ENCODE measurements around the gene WDR35.

WDR35 gene

DNA sequence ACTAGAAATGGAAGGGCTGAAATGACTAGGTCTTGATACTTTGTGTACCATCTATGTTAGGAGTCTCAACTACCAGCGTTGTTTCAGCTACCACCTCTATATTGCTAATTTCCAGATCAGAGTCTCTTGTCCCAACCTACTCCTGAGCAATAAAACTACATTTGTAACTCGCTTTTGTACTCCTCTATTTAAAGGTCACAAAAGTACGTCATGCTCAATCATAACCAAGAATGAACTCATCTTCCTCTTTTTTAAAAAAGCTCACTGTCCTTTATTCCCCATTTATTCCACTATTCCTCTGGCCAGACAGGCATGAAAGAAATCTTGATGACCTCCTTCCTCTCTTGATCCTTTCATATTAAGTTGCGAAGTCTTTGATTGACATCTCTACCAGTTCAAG is 33.8 kb upstream of the WDR35 start:
- Histone ChIP-seq H3K9me3 (peaks cover 0 to 12% (median 5%) of the 10 kb centered on the region in 3 donors), H3K36me3 (peaks cover 8 to 17% (median 9%) of the 10 kb centered on the region in 3 donors), H3K27me3 (no peaks in the 10 kb centered on the region), H3K4me1 (peaks cover 0 to 16% (median 3%) of the 10 kb centered on the region in 4 donors), H3K27ac (no peak overlapping the region), H3K4me3 (no peak overlapping the region)
- TF ChIP-seq, protein P1, sequence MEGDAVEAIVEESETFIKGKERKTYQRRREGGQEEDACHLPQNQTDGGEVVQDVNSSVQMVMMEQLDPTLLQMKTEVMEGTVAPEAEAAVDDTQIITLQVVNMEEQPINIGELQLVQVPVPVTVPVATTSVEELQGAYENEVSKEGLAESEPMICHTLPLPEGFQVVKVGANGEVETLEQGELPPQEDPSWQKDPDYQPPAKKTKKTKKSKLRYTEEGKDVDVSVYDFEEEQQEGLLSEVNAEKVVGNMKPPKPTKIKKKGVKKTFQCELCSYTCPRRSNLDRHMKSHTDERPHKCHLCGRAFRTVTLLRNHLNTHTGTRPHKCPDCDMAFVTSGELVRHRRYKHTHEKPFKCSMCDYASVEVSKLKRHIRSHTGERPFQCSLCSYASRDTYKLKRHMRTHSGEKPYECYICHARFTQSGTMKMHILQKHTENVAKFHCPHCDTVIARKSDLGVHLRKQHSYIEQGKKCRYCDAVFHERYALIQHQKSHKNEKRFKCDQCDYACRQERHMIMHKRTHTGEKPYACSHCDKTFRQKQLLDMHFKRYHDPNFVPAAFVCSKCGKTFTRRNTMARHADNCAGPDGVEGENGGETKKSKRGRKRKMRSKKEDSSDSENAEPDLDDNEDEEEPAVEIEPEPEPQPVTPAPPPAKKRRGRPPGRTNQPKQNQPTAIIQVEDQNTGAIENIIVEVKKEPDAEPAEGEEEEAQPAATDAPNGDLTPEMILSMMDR (IDR thresholded peaks at IDR 0.05), result no peak
- no peak for DNase-seq
- intact Hi-C loops (cut with DNase I; ENCODE audit: low total_unique reads), result no loop called here

- Histone ChIP-seq H3K4me3 (no peak overlapping the region), H3K36me3 (no peaks in the 10 kb centered on the region), H3K9me3 (peaks cover 0 to 5% (median 4%) of the 10 kb centered on the region in 3 donors), H3K27ac (no peak overlapping the region), H3K4me1 (no peaks in the 10 kb centered on the region), H3K27me3 (no peaks in the 10 kb centered on the region)
- TF ChIP-seq, protein P1 (IDR thresholded peaks at IDR 0.05), result no peak
- DNase-seq, result no peak
- intact Hi-C loops (cut with DNase I; ENCODE audit: low total_unique reads), result no loop called here
These were observed 31.6 kb upstream of the WDR35 start for GRCh38 chr2:20021405-20022009.

- no peak overlapping the region for H3K27ac ChIP-seq
- H3K9me3 ChIP-seq, result peaks cover 0 to 5% (median 4%) of the 10 kb centered on the region in 3 donors
- no peak overlapping the region for H3K4me3 ChIP-seq
- H3K4me1 ChIP-seq, result no peaks in the 10 kb centered on the region
- TF ChIP-seq, protein P1 (IDR thresholded peaks at IDR 0.05), result no peak
- intact Hi-C loops (cut with DNase I; ENCODE audit: low total_unique reads), result no loop called here
- no peak for DNase-seq
- H3K36me3 ChIP-seq, result no peaks in the 10 kb centered on the region
- no peaks in the 10 kb centered on the region for H3K27me3 ChIP-seq
These were observed 29.8 kb upstream of the WDR35 start for GRCh38 chr2:20019747-20020146.

DNA sequence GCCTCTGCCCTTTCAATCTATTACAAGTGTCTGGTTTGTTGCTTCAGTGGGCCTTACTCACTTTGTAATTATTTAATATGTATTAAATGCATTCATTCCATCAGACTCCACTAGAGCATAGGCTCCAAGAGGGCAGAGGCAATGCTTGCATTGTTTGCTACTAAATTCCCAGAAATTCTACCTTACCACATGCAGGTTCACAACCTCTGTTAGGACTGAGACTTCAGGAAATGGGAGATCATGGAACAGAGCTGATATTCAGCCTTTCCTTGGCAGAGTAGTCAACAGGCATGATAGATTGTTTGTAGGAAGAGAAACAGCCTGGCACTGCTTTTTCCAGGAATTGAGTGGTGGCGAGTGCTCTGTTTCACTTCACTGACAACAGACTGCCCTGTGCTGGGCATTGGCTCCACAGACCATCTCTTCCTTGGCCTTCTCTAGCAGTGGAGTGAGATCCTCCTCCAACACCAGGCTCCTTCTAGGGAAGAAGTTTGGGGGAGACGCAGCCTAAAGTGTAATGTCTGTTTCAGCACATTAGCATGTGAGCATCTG is 28.8 kb upstream of the WDR35 start:
- no peaks in the 10 kb centered on the region for H3K4me1 ChIP-seq
- DNase-seq, result no peak
- peaks cover 0 to 5% (median 4%) of the 10 kb centered on the region in 3 donors for H3K9me3 ChIP-seq
- TF ChIP-seq, protein P1 (IDR thresholded peaks at IDR 0.05), result no peak
- no peaks in the 10 kb centered on the region for H3K27me3 ChIP-seq
- H3K36me3 ChIP-seq, result no peaks in the 10 kb centered on the region
- H3K27ac ChIP-seq, result no peak overlapping the region
- intact Hi-C loops (cut with DNase I; ENCODE audit: low total_unique reads), result no loop called here
- no peak overlapping the region for H3K4me3 ChIP-seq

GRCh38 chr2:20016346-20016745 is 26.4 kb upstream of the WDR35 start:
- Histone ChIP-seq H3K4me1 (peaks cover 0 to 14% (median 12%) of the 10 kb centered on the region in 4 donors), H3K36me3 (no peaks in the 10 kb centered on the region), H3K27me3 (no peaks in the 10 kb centered on the region), H3K9me3 (peaks cover 0 to 2% (median 1%) of the 10 kb centered on the region in 3 donors), H3K27ac (no peak overlapping the region), H3K4me3 (no peak overlapping the region)
- TF ChIP-seq, protein P1 (IDR thresholded peaks at IDR 0.05), result no peak
- DNase-seq, result no peak
- intact Hi-C loops (cut with DNase I; ENCODE audit: low total_unique reads), result no loop called here
